TTC549 (cell line): ENCODE data around the gene PCID2.
A peak's percentile ranks its signal among the peaks of the same experiment; 100 is the strongest.
"Not testable (repeated sequence)": the region's sequence is repeated elsewhere in the genome, so short reads cannot be mapped to it uniquely, and the experiment has no call there.

Experiments
- FAIRE-seq: peaks from 2 replicates; lab custom pipeline; 2012; peaks lifted over from hg19 to GRCh38; lab: Jason Lieb, UNC

PCID2 gene

GRCh38 chr13:113208421-113209335 lies at the start of gene PCID2:
TSS of gene PCID2 (minus strand) at chr13:113208669. CDS start at chr13:113208634, 35 bp downstream.
- no peak for FAIRE-seq

GRCh38 chr13:113257908-113258307 lies 49.4 kb upstream of the PCID2 start:
- not testable (repeated sequence) for FAIRE-seq

- no peak for FAIRE-seq
Observed at GRCh38 chr13:113252516-113253095, 44.1 kb upstream of the PCID2 start.

GRCh38 chr13:113245849-113246796 lies 37.7 kb upstream of the PCID2 start:
- FAIRE-seq, result no peak

GRCh38 chr13:113243847-113244246 lies 35.4 kb upstream of the PCID2 start:
- FAIRE-seq, result no peak

GRCh38 chr13:113241623-113242022 lies 33.2 kb upstream of the PCID2 start:
- not testable (repeated sequence) for FAIRE-seq

- no peak for FAIRE-seq
Observed at GRCh38 chr13:113239986-113240385, 31.5 kb upstream of the PCID2 start.

- FAIRE-seq, result no peak
Observed at GRCh38 chr13:113239357-113239756, 30.9 kb upstream of the PCID2 start.

GRCh38 chr13:113238536-113238935 lies 30.1 kb upstream of the PCID2 start:
- peak; percentile 9 for FAIRE-seq

GRCh38 chr13:113233101-113233500 lies 24.6 kb upstream of the PCID2 start:
- FAIRE-seq, result no peak

GRCh38 chr13:113232208-113233003 lies 23.9 kb upstream of the PCID2 start:
- FAIRE-seq, result no peak

GRCh38 chr13:113231306-113232207 lies 23.1 kb upstream of the PCID2 start:
- no peak for FAIRE-seq

GRCh38 chr13:113229791-113230190 lies 21.3 kb upstream of the PCID2 start:
- no peak for FAIRE-seq

- FAIRE-seq, result no peak
Observed at GRCh38 chr13:113229161-113229560, 20.7 kb upstream of the PCID2 start.

- no peak for FAIRE-seq
Observed at GRCh38 chr13:113226873-113227450, 18.5 kb upstream of the PCID2 start.

- no peak for FAIRE-seq
Observed at GRCh38 chr13:113225515-113225914, 17.0 kb upstream of the PCID2 start.

- FAIRE-seq, result no peak
Observed at GRCh38 chr13:113224486-113224885, 16.0 kb upstream of the PCID2 start.

GRCh38 chr13:113223070-113223469 lies 14.6 kb upstream of the PCID2 start:
- no peak for FAIRE-seq

- FAIRE-seq, result no peak
Observed at GRCh38 chr13:113220877-113221276, 12.4 kb upstream of the PCID2 start.

GRCh38 chr13:113220141-113220598 lies 11.7 kb upstream of the PCID2 start:
- FAIRE-seq, result no peak
